ENCODE measurements around the gene DNAJC21. TPM values are rescaled to one million over a fixed set of nuclear protein-coding genes. Genes with fewer than 3 reads are reported as not detected.

DNAJC21 gene
- total RNA-seq, 1 experiment from 2014 or later, result 54.5 TPM

DNA sequence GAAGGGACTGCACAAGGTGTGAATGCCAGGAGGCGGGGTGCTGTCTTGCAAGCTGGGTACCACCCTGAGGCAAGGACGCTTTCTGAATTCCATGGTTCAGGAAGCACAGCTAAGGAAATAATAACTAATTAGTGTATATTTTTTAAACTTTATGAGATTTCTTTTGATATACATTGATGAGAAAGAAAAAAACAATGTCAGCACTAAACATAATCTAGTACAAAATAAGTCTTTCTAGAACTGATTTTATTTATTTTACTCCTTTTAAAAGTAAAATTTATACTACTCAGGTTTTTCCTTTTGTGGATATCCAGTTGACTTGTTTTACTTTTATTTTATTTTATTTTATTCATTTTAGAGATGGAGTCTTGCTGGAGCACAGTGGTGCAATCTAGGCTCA is 3.6 kb downstream of the DNAJC21 start:
- peaks cover 20% of the 10 kb centered on the region for H3K36me3 ChIP-seq (ENCODE audit: control insufficient read depth, insufficient read depth, low read length)
- H3K9me3 ChIP-seq (ENCODE audit: control insufficient read depth, insufficient read depth, low read depth, low read length), result no peaks in the 10 kb centered on the region
- peaks cover 16% of the 10 kb centered on the region for H3K4me1 ChIP-seq (ENCODE audit: control insufficient read depth, insufficient read depth, low read length)
- no TSS peak for BruUV-seq (replicated peaks)
- DNase-seq (ENCODE audit: low read depth, low spot score), result no peak
- in situ Hi-C loops (cut with HindIII; ENCODE audit: low pct_unique_long_range_greater_than_20kb, low sequenced_read_pairs) (no loop called here), intact Hi-C loops (cut with micrococcal nuclease; ENCODE audit: unreplicated experiment) (no loop called here)
- no peak overlapping the region for H3K4me3 ChIP-seq (ENCODE audit: low read depth in 2 of 2, low read length in 2 of 2)
- no peak overlapping the region for H3K27ac ChIP-seq (ENCODE audit: low read length)
- ChIA-PET CTCF (no interaction called here), POLR2A (no interaction called here)
- no peak for ATAC-seq
- TF ChIP-seq POLR2AphosphoS5 (IDR thresholded peaks at IDR 0.05; ENCODE audit: low read depth, low read length), result no peak
- TF ChIP-seq, protein P1, sequence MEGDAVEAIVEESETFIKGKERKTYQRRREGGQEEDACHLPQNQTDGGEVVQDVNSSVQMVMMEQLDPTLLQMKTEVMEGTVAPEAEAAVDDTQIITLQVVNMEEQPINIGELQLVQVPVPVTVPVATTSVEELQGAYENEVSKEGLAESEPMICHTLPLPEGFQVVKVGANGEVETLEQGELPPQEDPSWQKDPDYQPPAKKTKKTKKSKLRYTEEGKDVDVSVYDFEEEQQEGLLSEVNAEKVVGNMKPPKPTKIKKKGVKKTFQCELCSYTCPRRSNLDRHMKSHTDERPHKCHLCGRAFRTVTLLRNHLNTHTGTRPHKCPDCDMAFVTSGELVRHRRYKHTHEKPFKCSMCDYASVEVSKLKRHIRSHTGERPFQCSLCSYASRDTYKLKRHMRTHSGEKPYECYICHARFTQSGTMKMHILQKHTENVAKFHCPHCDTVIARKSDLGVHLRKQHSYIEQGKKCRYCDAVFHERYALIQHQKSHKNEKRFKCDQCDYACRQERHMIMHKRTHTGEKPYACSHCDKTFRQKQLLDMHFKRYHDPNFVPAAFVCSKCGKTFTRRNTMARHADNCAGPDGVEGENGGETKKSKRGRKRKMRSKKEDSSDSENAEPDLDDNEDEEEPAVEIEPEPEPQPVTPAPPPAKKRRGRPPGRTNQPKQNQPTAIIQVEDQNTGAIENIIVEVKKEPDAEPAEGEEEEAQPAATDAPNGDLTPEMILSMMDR (IDR thresholded peaks at IDR 0.05), result no peak
- TF ChIP-seq TCF7L2 (IDR thresholded peaks at IDR 0.05; ENCODE audit: low read depth, low read length), result no peak
- no peak for TF ChIP-seq SIN3A (IDR thresholded peaks at IDR 0.05; ENCODE audit: borderline replicate concordance, insufficient read depth, low read depth, low read length)
- TF ChIP-seq, protein P2, sequence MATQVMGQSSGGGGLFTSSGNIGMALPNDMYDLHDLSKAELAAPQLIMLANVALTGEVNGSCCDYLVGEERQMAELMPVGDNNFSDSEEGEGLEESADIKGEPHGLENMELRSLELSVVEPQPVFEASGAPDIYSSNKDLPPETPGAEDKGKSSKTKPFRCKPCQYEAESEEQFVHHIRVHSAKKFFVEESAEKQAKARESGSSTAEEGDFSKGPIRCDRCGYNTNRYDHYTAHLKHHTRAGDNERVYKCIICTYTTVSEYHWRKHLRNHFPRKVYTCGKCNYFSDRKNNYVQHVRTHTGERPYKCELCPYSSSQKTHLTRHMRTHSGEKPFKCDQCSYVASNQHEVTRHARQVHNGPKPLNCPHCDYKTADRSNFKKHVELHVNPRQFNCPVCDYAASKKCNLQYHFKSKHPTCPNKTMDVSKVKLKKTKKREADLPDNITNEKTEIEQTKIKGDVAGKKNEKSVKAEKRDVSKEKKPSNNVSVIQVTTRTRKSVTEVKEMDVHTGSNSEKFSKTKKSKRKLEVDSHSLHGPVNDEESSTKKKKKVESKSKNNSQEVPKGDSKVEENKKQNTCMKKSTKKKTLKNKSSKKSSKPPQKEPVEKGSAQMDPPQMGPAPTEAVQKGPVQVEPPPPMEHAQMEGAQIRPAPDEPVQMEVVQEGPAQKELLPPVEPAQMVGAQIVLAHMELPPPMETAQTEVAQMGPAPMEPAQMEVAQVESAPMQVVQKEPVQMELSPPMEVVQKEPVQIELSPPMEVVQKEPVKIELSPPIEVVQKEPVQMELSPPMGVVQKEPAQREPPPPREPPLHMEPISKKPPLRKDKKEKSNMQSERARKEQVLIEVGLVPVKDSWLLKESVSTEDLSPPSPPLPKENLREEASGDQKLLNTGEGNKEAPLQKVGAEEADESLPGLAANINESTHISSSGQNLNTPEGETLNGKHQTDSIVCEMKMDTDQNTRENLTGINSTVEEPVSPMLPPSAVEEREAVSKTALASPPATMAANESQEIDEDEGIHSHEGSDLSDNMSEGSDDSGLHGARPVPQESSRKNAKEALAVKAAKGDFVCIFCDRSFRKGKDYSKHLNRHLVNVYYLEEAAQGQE (IDR thresholded peaks at IDR 0.05; ENCODE audit: insufficient read depth in 1 of 2, low read depth in 2 of 2, low read length in 1 of 2), result no peak
- H3K27me3 ChIP-seq (ENCODE audit: control insufficient read depth, insufficient read depth, low read length), result no peaks in the 10 kb centered on the region

DNA sequence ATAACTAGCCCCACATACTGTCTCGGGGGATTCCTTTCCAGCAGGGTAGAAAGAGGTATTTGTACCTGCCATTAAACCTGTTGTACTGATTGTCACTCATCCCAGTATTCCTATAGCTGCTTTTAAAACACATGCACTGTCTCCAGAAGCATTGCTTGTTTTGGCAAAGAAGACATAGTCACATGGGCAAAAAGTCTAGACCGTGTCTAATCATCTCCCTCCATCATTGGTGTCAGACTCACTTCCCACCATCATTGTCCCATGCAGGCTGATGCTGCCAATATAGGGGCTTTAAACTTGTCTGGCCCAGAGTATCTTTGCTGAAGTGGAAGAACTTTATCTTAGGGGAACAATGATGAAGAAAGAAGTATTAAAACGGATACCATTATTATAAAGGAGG is 12.6 kb downstream of the DNAJC21 start:
- DNase-seq (ENCODE audit: low read depth, low spot score) (no peak), ATAC-seq (no peak)
- BruUV-seq (replicated peaks), result no TSS peak
- TF ChIP-seq, protein P1 (IDR thresholded peaks at IDR 0.05), result no peak
- TF ChIP-seq POLR2AphosphoS5 (IDR thresholded peaks at IDR 0.05; ENCODE audit: low read depth, low read length), result no peak
- no peak for TF ChIP-seq TCF7L2 (IDR thresholded peaks at IDR 0.05; ENCODE audit: low read depth, low read length)
- TF ChIP-seq SIN3A (IDR thresholded peaks at IDR 0.05; ENCODE audit: borderline replicate concordance, insufficient read depth, low read depth, low read length), result no peak
- TF ChIP-seq, protein P2 (IDR thresholded peaks at IDR 0.05; ENCODE audit: insufficient read depth in 1 of 2, low read depth in 2 of 2, low read length in 1 of 2), result no peak
- CTCF ChIA-PET, result no interaction called here
- in situ Hi-C loops (cut with HindIII; ENCODE audit: low pct_unique_long_range_greater_than_20kb, low sequenced_read_pairs) (no loop called here), intact Hi-C loops (cut with micrococcal nuclease; ENCODE audit: unreplicated experiment) (no loop called here)
- Histone ChIP-seq H3K27ac (ENCODE audit: low read length) (no peak overlapping the region), H3K27me3 (ENCODE audit: control insufficient read depth, insufficient read depth, low read length) (no peaks in the 10 kb centered on the region), H3K9me3 (ENCODE audit: control insufficient read depth, insufficient read depth, low read depth, low read length) (no peaks in the 10 kb centered on the region), H3K4me1 (ENCODE audit: control insufficient read depth, insufficient read depth, low read length) (no peaks in the 10 kb centered on the region), H3K4me3 (ENCODE audit: low read depth in 2 of 2, low read length in 2 of 2) (no peak overlapping the region), H3K36me3 (ENCODE audit: control insufficient read depth, insufficient read depth, low read length) (peaks cover 41% of the 10 kb centered on the region)
- POLR2A ChIA-PET, result no interaction called here
